LNCAP (cell line): ENCODE results near the gene CLNK.

ENCODE experiments used
- CTCF ChIP-seq: fragments of 450-650 bp; IDR thresholded peaks from 2 replicates; pipeline ENCODE4 v1.5.1; 2017; ENCODE audit warnings: mild to moderate bottlenecking

Gene CLNK

GRCh38 chr4:10526429-10527222 lies 157.9 kb downstream of the CLNK start:
- no peak for TF ChIP-seq CTCF

GRCh38 chr4:10524196-10524833 lies 160.3 kb downstream of the CLNK start:
- no peak for TF ChIP-seq CTCF

- TF ChIP-seq CTCF, result no peak
Measured at GRCh38 chr4:10521424-10521823, 163.1 kb downstream of the CLNK start.

- TF ChIP-seq CTCF, result no peak
Measured at GRCh38 chr4:10509733-10510132, 174.8 kb downstream of the CLNK start.

- no peak for TF ChIP-seq CTCF
Measured at GRCh38 chr4:10506077-10506476, 178.5 kb downstream of the CLNK start.

- no peak for TF ChIP-seq CTCF
Measured at GRCh38 chr4:10504570-10505179, 179.9 kb downstream of the CLNK start.

GRCh38 chr4:10502717-10503116 lies 181.9 kb downstream of the CLNK start:
- no peak for TF ChIP-seq CTCF
